ENCODE measurements around the gene CDC42EP1. TPM values are rescaled to one million over a fixed set of nuclear protein-coding genes. Genes with fewer than 3 reads are reported as not detected.

Gene CDC42EP1
- total RNA-seq, 1 donor from 2014 or later, result 2.1 TPM

DNA sequence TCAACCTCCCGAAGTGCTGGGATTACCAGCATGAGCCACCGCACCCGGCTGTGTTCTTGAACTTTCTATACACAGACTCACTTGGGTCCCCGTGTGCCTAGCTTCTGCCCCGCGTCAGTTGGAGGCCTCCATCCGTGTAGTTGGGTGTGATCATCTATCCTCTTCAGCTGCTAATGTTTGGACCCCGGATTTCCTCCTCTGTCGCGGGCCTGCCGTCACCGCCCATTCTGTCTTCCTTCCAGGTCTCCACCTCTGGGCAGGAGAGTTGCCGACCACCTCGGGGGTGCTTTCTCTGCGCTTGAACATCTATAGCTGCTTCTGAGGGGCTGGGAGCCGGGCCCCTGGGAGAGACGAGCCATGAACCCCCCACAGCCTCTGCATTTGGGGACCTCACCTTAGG, 5.5 kb downstream of the CDC42EP1 start:
- no peak overlapping the region for H3K27ac Mint-ChIP-seq (ENCODE audit: unreplicated experiment)
- TF ChIP-seq CTCF (IDR thresholded peaks at IDR 0.05; ENCODE audit: partially characterized antibody, unreplicated experiment), result no peak
- H3K27me3 Mint-ChIP-seq (ENCODE audit: unreplicated experiment), result peaks cover 9% of the 10 kb centered on the region
- H3K4me1 Mint-ChIP-seq (ENCODE audit: low read depth, unreplicated experiment), result peaks cover 2% of the 10 kb centered on the region
- H3K36me3 Mint-ChIP-seq (ENCODE audit: unreplicated experiment), result no peaks in the 10 kb centered on the region
- no peak for DNase-seq
- peaks cover 5% of the 10 kb centered on the region for H3K9me3 Mint-ChIP-seq (ENCODE audit: unreplicated experiment)
- no peak overlapping the region for H3K4me3 Mint-ChIP-seq (ENCODE audit: unreplicated experiment)

DNA sequence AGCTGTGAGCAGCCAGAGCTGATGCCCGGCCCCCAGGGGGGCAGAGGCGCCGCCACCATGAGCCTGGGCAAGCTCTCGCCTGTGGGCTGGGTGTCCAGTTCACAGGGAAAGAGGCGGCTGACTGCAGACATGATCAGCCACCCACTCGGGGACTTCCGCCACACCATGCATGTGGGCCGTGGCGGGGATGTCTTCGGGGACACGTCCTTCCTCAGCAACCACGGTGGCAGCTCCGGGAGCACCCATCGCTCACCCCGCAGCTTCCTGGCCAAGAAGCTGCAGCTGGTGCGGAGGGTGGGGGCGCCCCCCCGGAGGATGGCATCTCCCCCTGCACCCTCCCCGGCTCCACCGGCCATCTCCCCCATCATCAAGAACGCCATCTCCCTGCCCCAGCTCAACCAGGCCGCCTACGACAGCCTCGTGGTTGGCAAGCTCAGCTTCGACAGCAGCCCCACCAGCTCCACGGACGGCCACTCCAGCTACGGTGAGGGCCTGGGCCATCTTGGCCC, 6.1 kb downstream of the CDC42EP1 start:
- no peak for DNase-seq
- no peak for TF ChIP-seq CTCF (IDR thresholded peaks at IDR 0.05; ENCODE audit: partially characterized antibody, unreplicated experiment)
- Mint-ChIP-seq H3K27ac (ENCODE audit: unreplicated experiment) (no peak overlapping the region), H3K4me3 (ENCODE audit: unreplicated experiment) (no peak overlapping the region), H3K36me3 (ENCODE audit: unreplicated experiment) (no peaks in the 10 kb centered on the region), H3K27me3 (ENCODE audit: unreplicated experiment) (peaks cover 9% of the 10 kb centered on the region), H3K9me3 (ENCODE audit: unreplicated experiment) (peaks cover 5% of the 10 kb centered on the region), H3K4me1 (ENCODE audit: low read depth, unreplicated experiment) (peaks cover 2% of the 10 kb centered on the region)

GRCh38 chr22:37566903-37567798, 6.9 kb downstream of the CDC42EP1 start:
- peaks cover under 1% of the 10 kb centered on the region for H3K9me3 Mint-ChIP-seq (ENCODE audit: unreplicated experiment)
- H3K4me1 Mint-ChIP-seq (ENCODE audit: low read depth, unreplicated experiment), result no peaks in the 10 kb centered on the region
- TF ChIP-seq CTCF (IDR thresholded peaks at IDR 0.05; ENCODE audit: partially characterized antibody, unreplicated experiment), result peak; percentile 97
- peaks cover 5% of the 10 kb centered on the region for H3K27me3 Mint-ChIP-seq (ENCODE audit: unreplicated experiment)
- no peaks in the 10 kb centered on the region for H3K36me3 Mint-ChIP-seq (ENCODE audit: unreplicated experiment)
- no peak overlapping the region for H3K4me3 Mint-ChIP-seq (ENCODE audit: unreplicated experiment)
- peak; percentile 85 for DNase-seq
- no peak overlapping the region for H3K27ac Mint-ChIP-seq (ENCODE audit: unreplicated experiment)

DNA sequence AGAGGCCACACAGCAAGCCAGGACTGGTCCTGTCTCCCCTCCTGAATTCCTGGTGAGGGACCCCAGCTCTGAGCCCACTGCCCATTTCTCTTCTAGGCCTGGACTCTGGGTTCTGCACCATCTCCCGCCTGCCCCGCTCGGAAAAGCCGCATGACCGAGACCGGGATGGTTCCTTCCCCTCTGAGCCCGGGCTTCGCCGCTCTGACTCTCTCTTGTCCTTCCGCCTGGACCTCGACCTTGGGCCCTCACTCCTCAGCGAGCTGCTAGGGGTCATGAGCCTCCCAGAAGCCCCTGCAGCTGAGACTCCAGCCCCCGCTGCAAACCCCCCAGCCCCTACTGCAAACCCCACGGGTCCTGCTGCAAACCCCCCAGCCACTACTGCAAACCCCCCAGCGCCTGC, 7.7 kb downstream of the CDC42EP1 start:
- H3K27me3 Mint-ChIP-seq (ENCODE audit: unreplicated experiment), result peaks cover 5% of the 10 kb centered on the region
- no peaks in the 10 kb centered on the region for H3K4me1 Mint-ChIP-seq (ENCODE audit: low read depth, unreplicated experiment)

More for the DNA sequence above, 7.7 kb downstream of the CDC42EP1 start:
- TF ChIP-seq CTCF (IDR thresholded peaks at IDR 0.05; ENCODE audit: partially characterized antibody, unreplicated experiment), result no peak
- no peak for DNase-seq
- no peaks in the 10 kb centered on the region for H3K36me3 Mint-ChIP-seq (ENCODE audit: unreplicated experiment)
- H3K9me3 Mint-ChIP-seq (ENCODE audit: unreplicated experiment), result no peaks in the 10 kb centered on the region
- H3K4me3 Mint-ChIP-seq (ENCODE audit: unreplicated experiment), result no peak overlapping the region
- no peak overlapping the region for H3K27ac Mint-ChIP-seq (ENCODE audit: unreplicated experiment)
